Effector memory CD4-positive, alpha-beta T cell (primary cell): ENCODE results near the gene GREB1L.

Experiments used
- DNase-seq, 3 donors: peaks; one replicate each; pipeline ENCODE4 v3.0.0-alpha.2; 2020
- H3K27ac ChIP-seq: 2 replicates; pipeline ENCODE4 v1.7.0; 2013; ENCODE audit warnings: mild to moderate bottlenecking, low read length, moderate library complexity; ENCODE audit not compliant: insufficient read depth, poor library complexity, severe bottlenecking
- H3K27me3 ChIP-seq: replicated peaks from 2 replicates; pipeline ENCODE4 v1.7.0; 2013; ENCODE audit warnings: mild to moderate bottlenecking, low read length; ENCODE audit not compliant: insufficient read depth, control insufficient read depth, poor library complexity, severe bottlenecking
- H3K36me3 ChIP-seq: 2 replicates; pipeline ENCODE4 v1.7.0; 2013; ENCODE audit warnings: mild to moderate bottlenecking, low read length, moderate library complexity; ENCODE audit not compliant: control insufficient read depth, insufficient read depth
- H3K4me1 ChIP-seq: 2 replicates; pipeline ENCODE4 v1.7.0; 2013; ENCODE audit warnings: low read length, mild to moderate bottlenecking; ENCODE audit not compliant: control insufficient read depth, insufficient read depth, poor library complexity, severe bottlenecking
- H3K4me3 ChIP-seq: 2 replicates; pipeline ENCODE4 v1.7.0; 2013; ENCODE audit warnings: low read length, low read depth, mild to moderate bottlenecking; ENCODE audit not compliant: insufficient read depth, poor library complexity, severe bottlenecking
- H3K9me3 ChIP-seq: 2 replicates; pipeline ENCODE4 v1.7.0; 2013; ENCODE audit warnings: mild to moderate bottlenecking, low read length, moderate library complexity; ENCODE audit not compliant: control insufficient read depth

GREB1L gene

DNA sequence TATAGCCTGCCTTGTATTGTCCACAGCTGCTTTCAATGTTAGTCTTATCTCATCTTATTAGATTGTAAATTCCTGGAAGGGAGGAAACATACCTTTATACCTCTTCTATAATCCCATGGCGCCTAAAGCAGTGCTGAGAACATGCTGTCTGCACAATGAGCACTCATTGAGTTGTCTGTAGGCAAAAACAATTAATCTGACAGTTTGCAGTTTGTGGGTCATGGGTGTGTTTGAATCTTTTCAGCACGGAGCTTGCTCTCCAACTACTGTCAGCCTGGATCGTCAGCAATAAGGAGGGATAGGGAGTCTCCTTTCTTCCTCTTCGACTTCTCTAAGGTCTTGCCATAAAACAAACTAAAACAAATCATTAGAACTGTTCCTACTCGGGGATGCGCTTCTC is 26.5 kb upstream of the GREB1L start:
- Histone ChIP-seq H3K4me1 (no peaks in the 10 kb centered on the region), H3K4me3 (no peak overlapping the region), H3K36me3 (no peaks in the 10 kb centered on the region), H3K27me3 (no peaks in the 10 kb centered on the region), H3K27ac (no peak overlapping the region), H3K9me3 (no peaks in the 10 kb centered on the region)
- no peak for DNase-seq

DNA sequence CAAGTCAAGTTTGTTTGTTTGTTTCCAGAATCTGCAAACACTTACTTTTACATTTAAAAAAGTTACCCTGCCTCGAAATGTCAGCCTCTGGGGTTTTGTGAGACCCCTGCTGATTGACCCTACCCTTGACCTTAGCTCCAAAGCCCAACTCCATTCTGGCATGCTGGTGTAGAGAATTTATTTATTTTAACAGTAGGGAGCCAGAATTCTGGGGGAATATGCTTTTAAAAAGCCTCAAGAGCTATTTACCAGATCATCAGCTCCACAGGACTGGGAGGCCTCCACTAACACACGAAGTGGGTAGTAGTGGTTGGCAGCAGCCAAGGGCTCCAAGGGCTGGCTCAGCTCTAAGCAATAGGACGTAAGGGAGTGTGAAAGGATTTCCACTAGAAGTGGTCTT is 23.2 kb upstream of the GREB1L start:
- Histone ChIP-seq H3K9me3 (no peaks in the 10 kb centered on the region), H3K4me3 (no peak overlapping the region), H3K27ac (no peak overlapping the region)

DNA sequence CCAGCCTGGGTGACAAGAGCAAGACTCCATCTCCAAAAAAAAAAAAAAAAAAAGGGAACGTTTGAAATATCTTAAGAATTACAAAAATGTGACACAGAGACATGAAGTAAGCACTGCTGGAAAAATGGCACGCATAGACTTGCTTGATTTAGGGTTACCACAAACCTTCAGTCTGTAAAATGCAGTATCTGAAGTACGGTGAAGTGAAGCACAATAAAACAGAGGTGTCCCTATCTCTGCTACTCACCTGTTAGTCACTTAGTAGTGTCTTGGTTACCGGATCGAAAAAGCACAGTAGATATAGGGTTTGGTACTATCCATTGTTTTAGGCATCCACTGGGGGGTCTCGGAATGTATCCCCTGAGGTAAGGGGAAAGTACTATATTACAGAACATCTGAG is 11.6 kb upstream of the GREB1L start:
- no peaks in the 10 kb centered on the region for H3K4me1 ChIP-seq
- H3K4me3 ChIP-seq, result no peak overlapping the region
- no peaks in the 10 kb centered on the region for H3K9me3 ChIP-seq
- no peaks in the 10 kb centered on the region for H3K27me3 ChIP-seq
- H3K27ac ChIP-seq, result no peak overlapping the region
- DNase-seq, result no peak
- no peaks in the 10 kb centered on the region for H3K36me3 ChIP-seq

More for the DNA sequence above, 23.2 kb upstream of the GREB1L start:
- H3K4me1 ChIP-seq, result no peaks in the 10 kb centered on the region
- no peaks in the 10 kb centered on the region for H3K27me3 ChIP-seq
- H3K36me3 ChIP-seq, result no peaks in the 10 kb centered on the region
- no peak for DNase-seq

DNA sequence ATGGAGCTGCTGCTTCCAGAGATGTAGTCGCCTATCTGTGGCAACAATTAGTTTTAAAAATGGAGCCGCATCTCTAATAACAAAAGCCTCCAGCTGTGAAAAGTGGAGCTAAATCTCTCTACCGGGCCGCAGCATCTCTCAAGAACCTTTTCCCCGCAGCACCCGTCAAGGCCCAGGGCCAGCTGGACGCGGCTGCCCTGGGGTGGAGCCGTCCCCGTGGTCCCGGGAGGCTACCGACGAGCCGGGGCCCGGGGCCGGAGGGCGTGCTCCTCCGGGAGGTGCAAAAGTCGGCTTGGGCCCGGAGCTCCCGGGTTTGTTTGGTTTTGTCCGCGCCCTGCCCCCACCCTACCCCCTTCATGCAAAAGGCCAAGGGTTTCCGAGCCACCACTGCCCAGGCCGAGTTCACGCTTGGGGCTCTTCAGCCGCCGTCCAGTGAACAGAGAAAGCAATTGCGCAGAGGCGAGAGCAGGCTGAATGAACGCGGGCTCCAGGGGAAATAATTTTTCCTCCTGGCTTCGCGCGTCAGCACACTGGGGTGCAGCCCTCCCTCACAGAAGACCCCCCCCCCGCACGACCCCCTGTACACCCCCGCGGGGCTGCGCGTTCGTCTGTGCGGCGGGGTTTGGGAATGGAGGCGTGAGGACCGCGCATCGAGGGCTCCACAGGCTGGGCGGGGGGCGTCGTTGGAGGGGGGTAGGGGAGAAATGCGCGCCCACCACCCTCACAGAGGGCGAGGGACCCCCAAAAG is 557 bp upstream of the GREB1L start:
- H3K4me1 ChIP-seq, result no peaks in the 10 kb centered on the region
- no peak for DNase-seq
- no peak overlapping the region for H3K27ac ChIP-seq
- no peak overlapping the region for H3K4me3 ChIP-seq
- H3K27me3 ChIP-seq, result peaks cover 5% of the 10 kb centered on the region
- no peaks in the 10 kb centered on the region for H3K36me3 ChIP-seq
- no peaks in the 10 kb centered on the region for H3K9me3 ChIP-seq

DNA sequence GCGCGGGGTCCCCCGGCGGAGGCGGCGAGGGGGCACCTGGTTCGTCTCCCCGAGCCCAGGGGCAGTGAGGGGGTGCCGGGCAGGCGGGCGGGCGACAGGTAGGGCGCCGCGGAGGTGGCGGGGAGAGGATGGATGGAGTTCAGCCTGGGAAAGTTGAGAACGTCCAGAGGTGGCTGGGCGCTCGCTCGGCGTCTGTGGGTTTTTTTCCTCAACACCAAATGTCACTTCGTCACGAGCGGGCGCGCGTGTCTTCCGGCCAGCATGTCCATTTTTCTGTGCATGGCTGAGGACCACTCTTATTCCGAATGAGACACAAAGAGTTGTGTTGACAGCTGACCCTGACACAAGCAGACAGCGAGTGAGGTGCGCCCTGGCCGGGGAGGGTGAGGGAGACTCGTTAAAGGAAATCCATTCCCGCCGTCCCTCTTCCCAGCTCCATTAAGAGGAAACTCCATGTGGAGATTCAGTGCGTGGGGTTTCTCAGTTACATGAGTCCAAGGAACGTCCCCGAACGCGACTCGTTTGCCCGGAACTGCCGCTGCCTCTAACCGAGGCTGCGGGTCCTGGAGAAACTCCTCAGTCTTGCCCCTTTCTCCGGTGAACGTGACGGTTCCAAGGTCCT is 859 bp downstream of the GREB1L start:
- no peaks in the 10 kb centered on the region for H3K9me3 ChIP-seq
- H3K27me3 ChIP-seq, result peaks cover 5% of the 10 kb centered on the region
- no peak overlapping the region for H3K27ac ChIP-seq
- no peaks in the 10 kb centered on the region for H3K4me1 ChIP-seq
- DNase-seq, result no peak
- no peak overlapping the region for H3K4me3 ChIP-seq
- H3K36me3 ChIP-seq, result no peaks in the 10 kb centered on the region

DNA sequence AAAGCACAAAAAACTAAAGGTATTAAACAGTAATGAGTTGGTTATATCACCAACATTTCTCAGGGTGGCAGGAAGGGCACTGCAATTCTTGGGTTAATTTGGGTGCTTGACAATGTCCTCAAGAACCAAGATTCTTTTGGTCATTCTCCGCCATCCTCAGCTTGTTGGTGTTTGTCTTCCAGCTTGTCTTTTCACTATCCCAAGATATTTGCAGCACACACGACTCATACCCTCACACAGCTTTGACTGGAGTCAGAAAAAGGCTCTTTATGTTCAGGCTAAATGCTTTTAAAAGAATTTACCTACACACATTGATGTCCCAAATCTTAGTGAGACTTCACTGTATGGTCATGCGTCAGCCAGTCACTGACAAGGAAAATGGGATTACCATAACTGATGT is 12.5 kb downstream of the GREB1L start:
- Histone ChIP-seq H3K4me1 (no peaks in the 10 kb centered on the region), H3K4me3 (no peak overlapping the region), H3K27me3 (no peaks in the 10 kb centered on the region), H3K27ac (no peak overlapping the region), H3K36me3 (no peaks in the 10 kb centered on the region), H3K9me3 (no peaks in the 10 kb centered on the region)
- DNase-seq, result no peak

DNA sequence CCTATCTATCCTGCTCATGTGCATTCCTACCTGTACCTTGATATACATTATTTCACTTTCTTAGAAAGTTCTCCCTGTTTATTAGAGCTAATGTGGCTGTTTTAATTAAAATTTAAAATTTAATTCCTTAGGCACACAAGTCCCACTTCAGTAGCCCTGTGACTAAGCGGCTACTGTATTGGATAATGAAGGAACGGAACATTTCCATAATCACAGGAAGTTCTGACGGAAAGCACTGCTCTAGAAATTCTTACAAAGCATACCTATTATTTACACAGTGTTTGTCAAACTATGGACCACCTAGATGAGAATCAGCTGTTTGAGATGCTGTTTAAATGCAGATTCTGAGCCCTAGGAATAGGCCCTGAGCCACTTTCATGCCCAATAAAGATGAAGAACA is 13.2 kb downstream of the GREB1L start:
- Histone ChIP-seq H3K9me3 (no peaks in the 10 kb centered on the region), H3K27me3 (no peaks in the 10 kb centered on the region), H3K36me3 (no peaks in the 10 kb centered on the region), H3K27ac (no peak overlapping the region), H3K4me1 (no peaks in the 10 kb centered on the region), H3K4me3 (no peak overlapping the region)
- DNase-seq, result no peak

DNA sequence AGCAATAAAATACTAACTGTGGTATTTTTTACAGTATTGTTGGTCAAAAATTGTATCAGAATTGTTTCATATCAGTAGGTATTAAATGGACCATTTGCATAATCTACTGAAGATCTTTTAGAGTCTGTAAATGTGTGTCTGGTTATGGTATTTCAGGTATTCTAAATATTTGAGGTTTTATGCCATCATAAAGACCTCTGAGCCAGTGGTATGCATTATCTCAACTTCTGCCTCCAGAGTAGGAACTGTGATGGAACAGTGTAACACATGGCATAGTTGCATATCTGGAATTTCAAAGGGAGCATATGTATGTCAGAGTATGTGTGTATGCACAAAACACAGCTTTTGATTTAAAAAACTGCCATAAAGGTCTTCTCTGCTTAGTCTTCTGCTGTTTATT is 15.4 kb downstream of the GREB1L start:
- H3K4me1 ChIP-seq, result no peaks in the 10 kb centered on the region
- no peaks in the 10 kb centered on the region for H3K36me3 ChIP-seq
- H3K27me3 ChIP-seq, result no peaks in the 10 kb centered on the region
- no peaks in the 10 kb centered on the region for H3K9me3 ChIP-seq
- no peak for DNase-seq
- no peak overlapping the region for H3K4me3 ChIP-seq
- H3K27ac ChIP-seq, result no peak overlapping the region

DNA sequence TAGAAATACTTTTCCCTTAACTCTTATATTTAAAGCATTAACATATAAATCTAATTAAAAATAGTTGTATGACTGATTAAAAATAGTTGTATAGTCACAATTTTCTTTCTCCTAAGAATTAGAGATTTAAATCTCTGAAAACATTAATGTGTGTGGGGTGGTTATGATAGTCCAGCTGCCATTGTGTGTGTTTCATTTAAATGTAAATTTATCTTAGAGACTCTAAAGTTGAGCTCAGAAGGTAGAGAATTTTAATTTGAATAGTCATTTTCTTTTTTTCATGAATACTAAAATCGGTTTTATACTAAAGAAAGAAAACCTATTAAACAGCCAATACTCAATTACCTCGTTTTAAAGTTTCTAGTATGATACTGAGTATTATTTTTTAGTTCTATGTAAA is 18.6 kb downstream of the GREB1L start:
- DNase-seq, result no peak
- no peaks in the 10 kb centered on the region for H3K9me3 ChIP-seq
- no peak overlapping the region for H3K27ac ChIP-seq
- no peaks in the 10 kb centered on the region for H3K36me3 ChIP-seq
- H3K27me3 ChIP-seq, result no peaks in the 10 kb centered on the region
- no peaks in the 10 kb centered on the region for H3K4me1 ChIP-seq
- H3K4me3 ChIP-seq, result no peak overlapping the region

DNA sequence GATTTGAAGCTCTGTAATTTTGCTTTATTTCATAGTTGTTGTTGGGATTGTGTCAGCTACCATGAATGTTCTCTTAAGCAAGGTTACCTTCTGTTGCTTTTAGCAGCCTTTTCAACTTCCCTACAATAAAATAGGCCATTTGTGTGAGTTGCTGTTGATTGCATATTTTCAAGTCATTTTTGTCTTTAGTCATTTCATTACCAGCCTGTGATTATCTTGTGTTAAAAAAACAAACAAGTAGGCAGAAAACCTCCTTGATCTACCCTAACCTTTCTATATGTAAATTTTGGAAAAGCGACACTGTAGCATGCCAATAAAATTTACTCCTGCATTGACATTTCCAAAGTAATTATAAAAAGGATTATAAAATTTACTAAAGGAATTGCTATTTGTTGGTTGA is 19.3 kb downstream of the GREB1L start:
- Histone ChIP-seq H3K27me3 (no peaks in the 10 kb centered on the region), H3K36me3 (no peaks in the 10 kb centered on the region), H3K9me3 (no peaks in the 10 kb centered on the region), H3K4me1 (no peaks in the 10 kb centered on the region), H3K4me3 (no peak overlapping the region), H3K27ac (no peak overlapping the region)
- DNase-seq, result no peak
